Renal cortex interstitium (tissue), 3 donors: Measurements from ENCODE around the gene SH3BP5. TPM values are rescaled to one million over a fixed set of nuclear protein-coding genes. Genes with fewer than 3 reads are reported as not detected.

Experiments used
- polyA plus RNA-seq, 3 donors: library from polyadenylated mRNA; unstranded; fragments of 120-200 nt; gene quantifications; one replicate each; pipeline ENCODE4 v1.2.1, GENCODE V29; 2013; ENCODE audit not compliant: insufficient read length in 3 of 3

SH3BP5 gene
- polyA plus RNA-seq, 3 donors = 58.1 to 60.9 (median 60.5) TPM

Other genes with a start within 250 kb of the SH3BP5 start
- gene RBSN, start 233.4 kb downstream of the SH3BP5 start, polyA plus RNA-seq = 10 to 100 TPM; 23.5 to 28.8 (median 25.7) TPM
- gene CAPN7, start 126.3 kb downstream of the SH3BP5 start, polyA plus RNA-seq = 10 to 100 TPM; 40.3 to 54.1 (median 51.6) TPM
- 10 to 100 TPM; 27.8 to 30.4 (median 28.9) TPM for gene METTL6, start 95.0 kb upstream of the SH3BP5 start, polyA plus RNA-seq
- 10 to 100 TPM; 17.1 to 23.0 (median 21.3) TPM for gene EAF1, start 95.0 kb upstream of the SH3BP5 start, polyA plus RNA-seq
- gene COLQ, start 189.1 kb upstream of the SH3BP5 start, polyA plus RNA-seq = 1 to 10 TPM; 4.0 to 8.9 (median 6.1) TPM